SU-DHL-6 (cell line): Measurements from ENCODE around the gene EGFL7.
"Not testable (repeated sequence)": the region's sequence is repeated elsewhere in the genome, so short reads cannot be mapped to it uniquely, and the experiment has no call there.

Experiments
- EZH2phosphoT487 ChIP-seq: fragments of 200-600 bp; sonication (generic), shearing (Covaris generic); conservative IDR thresholded peaks from 2 replicates; pipeline ENCODE4 v1.6.1; 2018; ENCODE audit warnings: mild to moderate bottlenecking, antibody characterized with exemption, low read length, moderate library complexity, mixed read lengths
- TF ChIP-seq, protein P1 (sequence below): fragments of 200-600 bp; sonication (generic); IDR thresholded peaks from one replicate; pipeline ENCODE4 v1.5.1; 2017; ENCODE audit warnings: antibody characterized with exemption, mild to moderate bottlenecking, low read length, moderate library complexity; ENCODE audit not compliant: insufficient read depth, poor library complexity, severe bottlenecking

DNA sequence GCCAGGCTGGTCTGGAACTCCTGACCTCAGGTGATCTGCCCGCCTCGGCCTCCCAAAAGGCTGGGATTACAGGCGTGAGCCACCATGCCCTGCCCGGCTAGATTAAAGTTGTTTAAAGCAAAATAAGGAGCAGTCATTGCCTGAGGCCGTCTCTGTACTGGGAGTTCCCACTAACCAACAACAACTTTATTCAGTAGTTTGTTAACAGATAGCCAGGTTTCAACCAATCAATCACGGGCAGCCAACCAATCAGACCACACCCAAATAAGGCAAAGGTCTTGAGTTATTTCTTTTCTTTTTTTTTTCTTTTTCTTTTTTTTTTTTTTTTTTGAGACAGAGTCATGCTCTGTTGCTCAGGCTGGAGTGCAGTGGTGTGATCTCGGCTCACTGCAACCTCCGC lies 42.0 kb downstream of the EGFL7 start:
- TF ChIP-seq, protein P1, sequence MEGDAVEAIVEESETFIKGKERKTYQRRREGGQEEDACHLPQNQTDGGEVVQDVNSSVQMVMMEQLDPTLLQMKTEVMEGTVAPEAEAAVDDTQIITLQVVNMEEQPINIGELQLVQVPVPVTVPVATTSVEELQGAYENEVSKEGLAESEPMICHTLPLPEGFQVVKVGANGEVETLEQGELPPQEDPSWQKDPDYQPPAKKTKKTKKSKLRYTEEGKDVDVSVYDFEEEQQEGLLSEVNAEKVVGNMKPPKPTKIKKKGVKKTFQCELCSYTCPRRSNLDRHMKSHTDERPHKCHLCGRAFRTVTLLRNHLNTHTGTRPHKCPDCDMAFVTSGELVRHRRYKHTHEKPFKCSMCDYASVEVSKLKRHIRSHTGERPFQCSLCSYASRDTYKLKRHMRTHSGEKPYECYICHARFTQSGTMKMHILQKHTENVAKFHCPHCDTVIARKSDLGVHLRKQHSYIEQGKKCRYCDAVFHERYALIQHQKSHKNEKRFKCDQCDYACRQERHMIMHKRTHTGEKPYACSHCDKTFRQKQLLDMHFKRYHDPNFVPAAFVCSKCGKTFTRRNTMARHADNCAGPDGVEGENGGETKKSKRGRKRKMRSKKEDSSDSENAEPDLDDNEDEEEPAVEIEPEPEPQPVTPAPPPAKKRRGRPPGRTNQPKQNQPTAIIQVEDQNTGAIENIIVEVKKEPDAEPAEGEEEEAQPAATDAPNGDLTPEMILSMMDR: not testable (repeated sequence)
- TF ChIP-seq EZH2phosphoT487: not testable (repeated sequence)
